Measurements from ENCODE around the gene CLDN24.

GRCh38 chr4:183303301-183303700 lies 18.9 kb downstream of the CLDN24 start:
- TF ChIP-seq SIN3A (IDR thresholded peaks at IDR 0.05; ENCODE audit: borderline replicate concordance, insufficient read depth, low read length) (no peak), POLR2AphosphoS5 (IDR thresholded peaks at IDR 0.05; ENCODE audit: low read depth, low read length) (no peak), FOXP2 (optimal IDR thresholded peaks at IDR 0.05; ENCODE audit: borderline replicate concordance, extremely low read depth, extremely low read length, insufficient read depth) (no peak), REST (IDR thresholded peaks at IDR 0.05; ENCODE audit: insufficient read depth in 1 of 2, low read depth in 2 of 2, low read length in 2 of 2) (no peak), TAF1 (IDR thresholded peaks at IDR 0.05; ENCODE audit: borderline replicate concordance, insufficient read depth, low read length) (no peak)
